Measurements from ENCODE around the gene F10. TPM values are rescaled to one million over a fixed set of nuclear protein-coding genes. Genes with fewer than 3 reads are reported as not detected.

Gene F10
- total RNA-seq, 1 experiment from 2014 or later: not detected

- Histone ChIP-seq H3K36me3 (ENCODE audit: low read depth) (no peaks in the 10 kb centered on the region), H3K9me3 (ENCODE audit: insufficient read depth, low read depth) (no peaks in the 10 kb centered on the region), H3F3A (ENCODE audit: insufficient read depth, low read depth) (no peaks in the 10 kb centered on the region), H2AFZ (no peak overlapping the region), H3K79me2 (ENCODE audit: low read depth) (no peaks in the 10 kb centered on the region), H3K9me2 (ENCODE audit: insufficient read depth) (no peaks in the 10 kb centered on the region), H3K27ac (no peak overlapping the region), H4K20me1 (ENCODE audit: insufficient read depth) (no peaks in the 10 kb centered on the region), H3K27me3 (ENCODE audit: insufficient read depth, low read depth) (no peaks in the 10 kb centered on the region), H3K4me2 (no peak overlapping the region), H3K4me3 (no peak overlapping the region), H3K4me1 (replicated peaks; ENCODE audit: insufficient read depth) (no peaks in the 10 kb centered on the region)
- no peak for DNase-seq
- POLR2A ChIA-PET (ENCODE audit: unreplicated experiment): no interaction called here
- BruUV-seq (replicated peaks): no TSS peak
- no peak for TF ChIP-seq EZH2 (IDR thresholded peaks at IDR 0.05; ENCODE audit: low read depth)
- TF ChIP-seq, protein P1, sequence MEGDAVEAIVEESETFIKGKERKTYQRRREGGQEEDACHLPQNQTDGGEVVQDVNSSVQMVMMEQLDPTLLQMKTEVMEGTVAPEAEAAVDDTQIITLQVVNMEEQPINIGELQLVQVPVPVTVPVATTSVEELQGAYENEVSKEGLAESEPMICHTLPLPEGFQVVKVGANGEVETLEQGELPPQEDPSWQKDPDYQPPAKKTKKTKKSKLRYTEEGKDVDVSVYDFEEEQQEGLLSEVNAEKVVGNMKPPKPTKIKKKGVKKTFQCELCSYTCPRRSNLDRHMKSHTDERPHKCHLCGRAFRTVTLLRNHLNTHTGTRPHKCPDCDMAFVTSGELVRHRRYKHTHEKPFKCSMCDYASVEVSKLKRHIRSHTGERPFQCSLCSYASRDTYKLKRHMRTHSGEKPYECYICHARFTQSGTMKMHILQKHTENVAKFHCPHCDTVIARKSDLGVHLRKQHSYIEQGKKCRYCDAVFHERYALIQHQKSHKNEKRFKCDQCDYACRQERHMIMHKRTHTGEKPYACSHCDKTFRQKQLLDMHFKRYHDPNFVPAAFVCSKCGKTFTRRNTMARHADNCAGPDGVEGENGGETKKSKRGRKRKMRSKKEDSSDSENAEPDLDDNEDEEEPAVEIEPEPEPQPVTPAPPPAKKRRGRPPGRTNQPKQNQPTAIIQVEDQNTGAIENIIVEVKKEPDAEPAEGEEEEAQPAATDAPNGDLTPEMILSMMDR (conservative IDR thresholded peaks at IDR 0.05): no peak
- CTCF ChIA-PET: no interaction called here
- intact Hi-C loops (cut with micrococcal nuclease; ENCODE audit: unreplicated experiment): no loop called here
Measured at GRCh38 chr13:113091891-113092775, 30.5 kb upstream of the F10 start.

GRCh38 chr13:113092776-113093579, 29.6 kb upstream of the F10 start:
- H3K36me3 ChIP-seq (ENCODE audit: low read depth): no peaks in the 10 kb centered on the region
- no peaks in the 10 kb centered on the region for H3K9me3 ChIP-seq (ENCODE audit: insufficient read depth, low read depth)
- TF ChIP-seq, protein P1 (conservative IDR thresholded peaks at IDR 0.05): no peak
- TF ChIP-seq EZH2 (IDR thresholded peaks at IDR 0.05; ENCODE audit: low read depth): no peak
- H3K27ac ChIP-seq: no peak overlapping the region
- H3K4me3 ChIP-seq: no peak overlapping the region
- no peak overlapping the region for H3K4me2 ChIP-seq
- POLR2A ChIA-PET (ENCODE audit: unreplicated experiment): no interaction called here
- no peaks in the 10 kb centered on the region for H3K4me1 ChIP-seq (replicated peaks; ENCODE audit: insufficient read depth)
- no peaks in the 10 kb centered on the region for H3F3A ChIP-seq (ENCODE audit: insufficient read depth, low read depth)
- H3K79me2 ChIP-seq (ENCODE audit: low read depth): no peaks in the 10 kb centered on the region
- H3K27me3 ChIP-seq (ENCODE audit: insufficient read depth, low read depth): no peaks in the 10 kb centered on the region
- BruUV-seq (replicated peaks): no TSS peak
- H3K9me2 ChIP-seq (ENCODE audit: insufficient read depth): no peaks in the 10 kb centered on the region
- CTCF ChIA-PET: no interaction called here
- DNase-seq: no peak
- no peak overlapping the region for H2AFZ ChIP-seq
- intact Hi-C loops (cut with micrococcal nuclease; ENCODE audit: unreplicated experiment): no loop called here
- no peaks in the 10 kb centered on the region for H4K20me1 ChIP-seq (ENCODE audit: insufficient read depth)

GRCh38 chr13:113093580-113094409, 28.8 kb upstream of the F10 start:
- Histone ChIP-seq H3K79me2 (ENCODE audit: low read depth) (no peaks in the 10 kb centered on the region), H3K27me3 (ENCODE audit: insufficient read depth, low read depth) (no peaks in the 10 kb centered on the region)

More at GRCh38 chr13:113093580-113094409, 28.8 kb upstream of the F10 start:
- ChIA-PET POLR2A (ENCODE audit: unreplicated experiment) (no interaction called here), CTCF (interaction anchor here (0.5 kb wide), 1 partner anchor 284 kb away, joined by 3 read pairs; no protein-coding TSS in a partner anchor)
- no peaks in the 10 kb centered on the region for H3K4me1 ChIP-seq (replicated peaks; ENCODE audit: insufficient read depth)
- TF ChIP-seq EZH2 (IDR thresholded peaks at IDR 0.05; ENCODE audit: low read depth): no peak
- TF ChIP-seq, protein P1 (conservative IDR thresholded peaks at IDR 0.05): no peak
- H3K27ac ChIP-seq: no peak overlapping the region
- no peaks in the 10 kb centered on the region for H4K20me1 ChIP-seq (ENCODE audit: insufficient read depth)
- intact Hi-C loops (cut with micrococcal nuclease; ENCODE audit: unreplicated experiment): no loop called here
- DNase-seq: no peak
- BruUV-seq (replicated peaks): no TSS peak
- H3K9me3 ChIP-seq (ENCODE audit: insufficient read depth, low read depth): no peaks in the 10 kb centered on the region
- no peaks in the 10 kb centered on the region for H3K9me2 ChIP-seq (ENCODE audit: insufficient read depth)
- no peak overlapping the region for H2AFZ ChIP-seq
- H3K4me2 ChIP-seq: no peak overlapping the region
- H3K4me3 ChIP-seq: no peak overlapping the region
- no peaks in the 10 kb centered on the region for H3K36me3 ChIP-seq (ENCODE audit: low read depth)
- H3F3A ChIP-seq (ENCODE audit: insufficient read depth, low read depth): no peaks in the 10 kb centered on the region

All from PC-9 (cell line).